ENCODE measurements around the gene NMT1.

The NMT1 gene

DNA sequence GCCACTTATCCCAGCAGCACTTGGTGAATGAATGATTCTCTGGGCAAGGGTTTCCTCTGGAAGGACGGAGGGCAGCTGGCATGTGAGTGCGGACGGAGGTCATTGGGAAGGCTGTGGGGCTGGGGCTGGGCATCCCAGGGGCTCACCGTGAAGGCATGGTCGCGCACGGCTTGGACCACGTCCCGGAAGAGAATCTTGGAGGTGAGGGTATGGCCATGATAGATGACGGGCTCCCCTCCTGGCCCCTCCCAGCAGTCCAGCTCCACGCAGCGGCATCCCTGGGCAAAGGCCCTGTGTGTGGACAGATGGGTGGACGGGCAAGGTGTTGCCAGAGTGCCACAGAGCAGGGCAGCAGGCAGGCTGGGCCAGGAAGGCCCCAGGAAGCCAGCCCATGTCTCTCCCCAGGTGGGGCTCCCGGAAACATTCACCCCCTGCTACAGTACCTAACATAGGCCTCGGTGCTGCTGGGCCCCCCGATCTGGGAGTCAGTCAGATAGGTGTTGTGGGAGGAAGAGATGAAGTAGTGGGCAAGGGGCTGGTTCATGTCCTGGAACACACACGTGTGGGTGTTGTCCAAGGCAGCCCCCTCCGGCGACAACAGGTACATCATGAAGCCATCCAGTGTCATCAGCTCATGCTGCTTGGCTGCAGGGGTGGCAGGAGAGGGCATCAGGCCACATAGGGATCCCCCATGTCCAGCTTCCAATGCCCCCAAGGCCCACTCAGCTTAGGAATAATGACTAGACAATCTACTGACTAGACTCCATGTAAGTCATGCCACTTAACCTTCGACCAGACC lies 56.9 kb downstream of the NMT1 start:
- in situ Hi-C loops (cut with MboI; ENCODE audit: low sequenced_read_pairs), result no loop called here

DNA sequence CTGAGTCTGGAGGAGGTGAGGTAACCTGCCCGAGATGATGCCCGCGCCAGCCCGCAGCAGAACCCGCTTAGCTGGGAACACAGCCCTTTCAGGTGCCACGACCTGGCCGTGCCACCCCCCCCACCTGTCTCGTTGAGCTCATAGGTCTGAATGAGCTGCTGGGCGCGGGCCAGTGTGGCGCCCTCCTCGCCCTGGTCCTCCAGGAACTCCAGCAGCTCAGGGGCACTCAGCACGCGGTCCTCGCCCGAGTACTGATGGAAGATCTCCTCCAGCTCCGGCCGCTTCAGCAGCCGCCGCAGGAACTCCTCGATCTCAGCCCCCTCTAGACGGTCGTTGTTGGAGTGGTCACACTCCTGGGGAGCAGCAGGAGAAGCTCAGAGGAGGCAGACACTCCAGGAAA lies 57.6 kb downstream of the NMT1 start:
- in situ Hi-C loops (cut with MboI; ENCODE audit: low sequenced_read_pairs), result no loop called here

DNA sequence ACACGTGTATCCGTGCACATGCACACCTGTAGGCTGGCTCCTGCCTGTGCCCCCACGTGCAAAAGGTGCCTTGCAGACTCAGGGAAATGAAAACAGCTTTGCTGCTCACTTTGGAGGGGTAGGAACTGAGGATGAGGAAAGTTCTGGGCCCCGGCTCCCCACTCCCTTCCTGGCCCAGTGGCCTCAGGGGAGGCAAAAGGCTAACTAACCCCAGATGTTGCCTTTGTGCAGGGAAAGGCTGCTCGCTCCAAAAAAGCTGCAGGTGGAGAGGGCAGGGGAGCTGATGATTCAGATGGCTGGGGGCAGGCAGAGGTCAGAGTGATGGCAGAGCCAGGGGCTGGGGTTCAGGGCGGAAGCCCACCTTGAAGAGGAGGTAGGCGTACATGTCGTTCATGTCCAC lies 58.8 kb downstream of the NMT1 start:
- in situ Hi-C loops (cut with MboI; ENCODE audit: low sequenced_read_pairs), result loop anchor here (10.0 kb wide), 1 partner anchor 345 kb away; no protein-coding TSS in a partner anchor

DNA sequence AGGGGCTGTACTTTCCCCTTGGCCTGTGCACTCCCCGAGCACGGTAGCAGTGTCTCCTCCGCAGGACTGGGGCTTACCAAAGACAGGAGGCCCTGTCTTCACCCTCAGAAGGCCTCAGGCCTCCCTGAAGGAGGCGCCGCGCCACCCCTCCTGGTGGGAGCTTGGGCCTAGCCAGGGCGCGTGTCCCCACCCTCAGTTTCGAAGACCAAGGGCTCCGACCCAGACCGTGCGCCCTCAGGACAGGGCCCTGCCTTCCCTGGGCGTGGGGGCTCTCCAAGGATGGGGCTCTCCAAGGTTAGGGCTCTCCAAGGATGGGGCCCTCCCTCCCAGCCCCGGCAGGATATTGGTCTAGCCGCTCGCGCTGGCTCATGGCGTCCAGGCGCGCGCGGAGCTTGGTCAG lies 59.4 kb downstream of the NMT1 start:
- in situ Hi-C loops (cut with MboI; ENCODE audit: low sequenced_read_pairs), result loop anchor here (10.0 kb wide), 1 partner anchor 346 kb away; no protein-coding TSS in a partner anchor

DNA sequence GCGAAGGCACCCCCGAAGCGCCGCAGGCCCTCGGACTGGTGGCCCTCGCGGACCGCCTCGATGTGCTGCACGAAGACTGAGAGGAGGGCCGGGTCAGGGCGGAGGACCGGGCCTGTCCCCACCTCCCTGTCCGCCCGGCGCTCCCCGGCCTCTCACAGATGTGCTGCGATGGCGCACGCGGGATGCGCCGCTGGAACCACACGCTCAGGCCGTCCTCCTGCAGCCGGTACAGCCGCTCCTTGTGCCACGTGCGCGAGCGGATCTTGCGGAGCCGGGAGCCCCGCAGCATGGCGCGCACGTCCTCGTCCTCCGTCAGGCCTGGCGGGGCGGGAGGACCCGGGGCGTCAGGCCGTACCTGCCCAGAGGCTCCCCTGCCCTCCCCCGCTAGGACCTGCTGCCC lies 59.9 kb downstream of the NMT1 start:
- in situ Hi-C loops (cut with MboI; ENCODE audit: low sequenced_read_pairs), result loop anchor here (10.0 kb wide), 1 partner anchor 346 kb away; no protein-coding TSS in a partner anchor

DNA sequence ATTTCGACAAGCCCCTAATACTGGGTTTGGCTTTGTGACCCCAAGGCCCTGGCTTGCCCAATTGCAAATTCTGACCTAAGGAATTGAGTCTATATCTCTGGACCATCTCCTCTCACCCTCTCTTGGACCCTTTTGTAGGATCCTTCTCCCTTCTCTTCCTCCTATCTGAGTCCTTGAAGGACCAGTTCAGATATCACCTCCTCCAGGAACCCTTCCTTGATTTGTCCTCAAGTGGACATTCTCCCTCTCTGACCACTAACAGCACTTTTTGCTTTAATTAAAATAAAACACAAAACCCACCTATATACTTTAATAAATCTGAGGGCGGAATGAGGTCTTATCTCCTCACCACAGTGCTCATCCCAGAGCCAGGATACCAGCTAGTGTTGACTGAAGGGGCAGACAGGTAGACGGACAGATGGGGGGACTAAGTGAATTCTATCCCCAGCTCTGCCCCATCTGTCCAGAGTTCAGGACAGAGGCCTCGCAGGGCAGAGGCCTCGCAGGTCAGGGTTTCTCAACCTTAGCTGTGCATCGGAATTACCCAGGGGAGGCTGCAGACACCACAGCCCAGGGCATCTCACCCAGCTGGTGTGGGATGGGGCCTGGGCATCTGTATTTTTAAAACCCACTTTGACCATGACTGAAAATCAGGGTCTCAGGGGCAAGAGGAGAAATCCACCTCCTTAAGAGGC lies 62.1 kb downstream of the NMT1 start:
- in situ Hi-C loops (cut with MboI; ENCODE audit: low sequenced_read_pairs), result loop anchor here (10.0 kb wide), 1 partner anchor 348 kb away; no protein-coding TSS in a partner anchor

DNA sequence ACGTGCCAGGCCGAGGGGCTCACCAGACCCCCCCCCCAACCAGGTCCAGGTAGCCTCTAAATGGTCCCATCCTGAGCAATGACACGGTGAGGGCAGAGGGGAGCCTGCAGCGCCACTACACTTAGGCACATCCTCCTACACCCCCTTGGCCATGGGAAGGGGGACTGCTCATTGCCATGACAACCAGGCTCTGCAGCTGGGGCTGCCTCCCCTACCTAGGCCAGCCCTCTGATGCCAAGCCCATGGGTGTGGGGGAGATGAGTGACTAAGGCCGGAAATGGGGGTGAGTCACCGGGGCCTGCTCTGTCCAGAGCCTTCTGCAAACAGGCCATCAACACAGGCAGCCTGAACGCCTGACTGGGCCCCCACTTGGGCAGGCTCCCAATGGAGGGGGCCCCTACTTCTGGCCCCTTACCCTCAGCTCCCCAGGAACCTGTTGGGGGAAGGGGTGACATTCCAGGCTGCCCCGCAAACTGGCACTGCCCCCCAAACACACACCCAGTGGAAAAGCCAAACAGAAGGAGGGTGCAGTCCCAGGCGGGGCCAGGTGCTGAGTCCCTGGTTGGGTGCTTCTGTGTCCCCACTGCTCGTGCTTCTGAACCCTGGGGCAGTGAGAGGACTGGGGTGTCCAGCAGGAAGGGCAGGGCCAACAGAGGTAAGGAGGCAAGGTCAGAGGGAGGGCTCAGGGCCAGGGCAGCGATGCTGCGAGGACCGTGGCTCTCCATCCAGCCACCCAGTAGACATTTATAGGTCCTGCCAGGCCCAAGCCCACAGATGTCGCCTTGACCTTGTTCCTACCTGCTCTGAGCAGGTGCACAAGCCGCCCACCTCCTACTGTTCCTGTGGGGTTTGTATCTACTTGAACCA lies 63.0 kb downstream of the NMT1 start:
- in situ Hi-C loops (cut with MboI; ENCODE audit: low sequenced_read_pairs), result loop anchor here (10.0 kb wide), 1 partner anchor 349 kb away; no protein-coding TSS in a partner anchor

DNA sequence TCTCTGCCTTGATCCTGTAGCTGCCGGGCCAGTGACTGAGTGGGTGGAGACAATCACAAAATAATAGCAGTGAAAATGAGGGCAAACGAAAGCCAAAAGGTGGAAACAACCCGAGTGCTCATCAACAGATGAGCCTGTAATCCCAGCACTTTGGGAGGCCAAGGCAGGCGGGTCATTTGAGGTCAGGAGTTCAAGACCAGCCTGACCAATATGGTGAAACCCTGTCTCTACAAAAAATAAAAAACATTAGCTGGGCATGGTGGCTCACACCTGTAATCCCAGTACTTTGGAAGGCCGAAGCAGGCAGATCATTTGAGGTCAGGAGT lies 63.6 kb downstream of the NMT1 start:
- in situ Hi-C loops (cut with MboI; ENCODE audit: low sequenced_read_pairs), result loop anchor here (10.0 kb wide), 1 partner anchor 350 kb away; no protein-coding TSS in a partner anchor

DNA sequence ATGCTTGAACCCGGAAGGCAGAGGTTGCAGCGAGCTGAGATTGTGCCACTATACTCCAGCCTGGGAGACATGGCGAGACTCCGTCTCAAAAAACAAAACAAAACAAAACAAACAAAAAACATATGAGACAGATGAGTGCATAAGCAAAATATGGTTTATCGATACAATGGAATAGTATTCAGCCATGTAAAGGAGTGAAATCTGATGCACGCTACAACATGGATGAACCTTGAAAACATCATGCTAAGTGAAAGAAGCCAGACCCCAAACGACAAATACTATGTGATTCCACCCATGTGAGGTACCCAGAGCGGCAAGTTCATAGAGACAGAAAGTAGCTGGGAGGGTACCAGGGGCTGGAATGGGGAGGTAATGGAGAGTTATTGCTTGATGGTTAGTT lies 64.4 kb downstream of the NMT1 start:
- in situ Hi-C loops (cut with MboI; ENCODE audit: low sequenced_read_pairs), result loop anchor here (10.0 kb wide), 1 partner anchor 351 kb away; no protein-coding TSS in a partner anchor

DNA sequence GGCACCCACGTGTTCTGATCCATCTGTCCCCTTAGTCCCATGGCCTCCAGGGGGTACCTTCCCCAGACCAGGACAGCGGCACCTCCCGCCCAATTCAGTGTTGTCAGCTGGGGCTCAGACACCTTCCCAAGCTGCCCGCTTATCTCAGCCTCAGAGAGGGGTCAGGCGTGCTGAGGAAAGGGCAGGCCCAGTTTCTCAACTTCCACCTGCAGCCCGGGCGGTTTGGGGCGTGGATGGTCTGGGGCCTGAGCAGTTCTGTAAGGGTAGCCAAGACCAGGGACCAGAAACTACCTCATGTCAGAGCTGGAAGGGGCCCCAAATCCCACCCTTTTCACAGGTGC lies 66.1 kb downstream of the NMT1 start:
- in situ Hi-C loops (cut with MboI; ENCODE audit: low sequenced_read_pairs), result loop anchor here (10.0 kb wide), 1 partner anchor 352 kb away; no protein-coding TSS in a partner anchor

DNA sequence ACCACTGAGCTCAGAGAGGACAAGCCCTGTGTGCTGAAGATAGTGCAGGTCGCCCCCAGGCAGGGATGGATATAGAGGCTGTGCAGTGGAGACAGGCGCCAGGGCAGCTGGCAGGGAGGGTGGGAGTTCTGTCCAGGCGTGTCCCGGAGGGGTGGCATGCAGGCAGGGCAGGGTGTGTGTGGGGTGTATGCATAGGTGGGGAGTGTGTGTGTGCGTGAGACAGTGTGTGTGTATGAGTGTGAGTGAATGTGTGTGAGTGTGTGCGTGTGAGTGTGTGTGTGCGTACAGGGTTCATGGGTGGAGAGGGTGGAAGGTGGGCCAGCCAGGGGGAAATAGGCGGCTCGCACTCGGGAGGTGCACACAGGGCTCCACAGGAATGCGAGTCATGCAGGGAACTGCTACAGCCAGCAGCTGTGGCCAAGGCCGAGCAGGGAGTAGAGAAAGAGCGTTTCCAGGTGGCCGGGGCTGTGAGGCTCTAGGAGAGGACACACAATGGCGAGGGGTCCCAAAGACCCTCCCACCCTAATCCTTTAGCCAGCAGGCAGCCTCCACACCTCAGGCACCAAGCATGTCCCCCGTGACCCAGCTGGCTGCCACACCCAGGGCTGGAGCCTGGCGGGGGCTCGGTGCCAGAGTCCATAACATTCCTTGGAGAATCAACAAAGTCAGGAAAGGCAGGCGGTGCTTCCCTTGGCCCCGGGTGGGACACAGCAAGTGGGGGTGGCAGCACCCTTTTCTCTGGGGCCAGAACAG lies 66.6 kb downstream of the NMT1 start:
- in situ Hi-C loops (cut with MboI; ENCODE audit: low sequenced_read_pairs), result loop anchor here (10.0 kb wide), 1 partner anchor 353 kb away; no protein-coding TSS in a partner anchor

DNA sequence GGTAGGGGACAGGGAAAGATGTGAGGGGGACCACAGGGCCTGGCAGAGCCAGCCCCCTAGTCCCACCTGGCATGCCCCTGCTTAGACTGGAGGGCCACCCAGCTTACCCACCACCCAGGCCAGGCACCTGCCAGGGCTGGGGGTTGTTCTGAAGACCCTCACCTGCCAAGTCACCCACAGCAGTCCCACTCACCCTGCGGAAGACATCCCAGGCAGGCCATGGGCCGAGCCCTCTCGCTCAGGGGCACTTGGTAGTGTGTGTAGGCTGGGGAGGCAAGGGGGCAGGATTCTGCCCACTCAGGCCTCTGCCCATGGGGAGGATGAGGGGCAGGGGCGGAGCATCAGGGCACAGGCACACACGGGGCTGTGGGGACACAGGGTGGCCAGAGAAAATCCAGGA lies 67.2 kb downstream of the NMT1 start:
- in situ Hi-C loops (cut with MboI; ENCODE audit: low sequenced_read_pairs), result loop anchor here (10.0 kb wide), 1 partner anchor 354 kb away; no protein-coding TSS in a partner anchor

DNA sequence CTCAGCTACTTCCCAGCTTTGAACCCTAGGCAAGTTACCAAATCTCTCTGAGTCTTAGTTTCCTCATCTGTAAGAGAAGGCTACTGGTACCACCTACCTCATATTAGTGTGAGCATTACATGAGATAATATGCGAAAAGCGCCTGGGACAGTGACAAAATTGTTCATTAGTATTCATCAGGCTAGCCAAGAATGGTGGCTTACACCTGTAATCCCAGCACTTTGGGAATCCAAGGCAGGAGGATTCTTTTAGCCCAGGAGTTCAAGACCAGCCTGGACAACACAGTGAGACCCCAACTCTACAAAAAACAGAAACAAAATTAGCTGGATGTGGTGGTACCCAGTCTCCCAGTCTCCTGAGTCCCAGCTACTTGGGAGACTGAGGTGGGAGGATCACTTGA lies 67.9 kb downstream of the NMT1 start:
- in situ Hi-C loops (cut with MboI; ENCODE audit: low sequenced_read_pairs), result loop anchor here (10.0 kb wide), 1 partner anchor 354 kb away; no protein-coding TSS in a partner anchor

DNA sequence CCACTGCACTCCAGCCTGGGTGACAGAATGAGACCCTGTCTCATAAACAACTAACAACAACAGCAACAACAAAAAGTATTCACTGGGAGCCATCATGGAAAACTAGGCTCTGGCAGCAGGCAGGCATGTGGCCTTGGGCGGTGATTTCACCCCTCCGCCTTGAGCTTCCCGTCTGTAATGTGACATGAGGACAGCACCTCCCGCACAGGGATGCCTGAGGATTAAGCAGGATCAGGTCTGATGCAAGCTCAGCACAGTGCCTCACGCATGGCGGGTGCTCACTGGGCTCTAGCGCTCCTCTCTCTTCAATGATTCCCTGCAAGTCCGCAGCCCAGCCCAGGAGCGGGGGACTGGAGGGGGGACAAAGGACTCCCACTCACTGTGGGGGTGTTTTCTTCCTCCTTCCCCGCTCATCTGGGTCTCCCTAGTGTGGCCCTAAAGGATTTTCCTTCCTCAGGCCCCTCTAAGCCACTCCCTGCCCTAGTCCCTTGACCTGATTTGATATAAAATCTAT lies 68.4 kb downstream of the NMT1 start:
- in situ Hi-C loops (cut with MboI; ENCODE audit: low sequenced_read_pairs), result loop anchor here (10.0 kb wide), 1 partner anchor 355 kb away; no protein-coding TSS in a partner anchor

DNA sequence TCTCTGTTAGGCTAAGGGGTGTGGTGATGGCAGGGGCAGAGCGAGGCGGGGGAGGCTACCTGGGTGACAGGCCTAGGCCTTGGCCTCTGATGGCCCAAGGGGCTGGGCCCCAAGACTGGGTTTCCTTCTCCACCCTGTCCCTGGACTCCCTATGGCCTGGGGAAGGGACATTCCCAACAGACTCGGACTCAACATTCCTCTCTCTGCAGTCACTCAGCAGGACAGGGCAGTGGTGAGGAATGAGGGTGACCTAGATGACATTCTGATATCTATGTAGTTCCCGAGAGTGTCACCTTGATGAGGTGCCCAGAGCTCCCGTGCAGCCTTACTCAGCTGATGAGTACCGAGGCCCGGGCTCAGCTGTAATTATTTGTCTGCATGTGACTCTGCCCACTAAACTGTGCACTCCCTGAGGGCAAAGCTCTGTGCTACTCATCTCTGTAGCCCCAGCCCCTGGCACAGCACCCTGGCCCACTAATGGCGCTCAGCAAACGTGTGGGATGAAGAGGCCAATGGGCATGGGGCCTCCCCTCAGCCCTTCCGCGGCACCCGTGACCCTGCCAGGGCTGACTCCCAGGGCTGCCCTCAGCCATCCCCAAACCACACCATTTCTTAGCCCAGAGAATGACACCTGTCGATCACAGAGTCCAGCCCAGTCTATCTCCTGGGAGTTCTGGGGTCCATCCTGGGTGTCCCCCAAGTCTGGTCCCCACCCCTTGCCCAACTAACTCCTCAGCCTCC lies 69.0 kb downstream of the NMT1 start:
- in situ Hi-C loops (cut with MboI; ENCODE audit: low sequenced_read_pairs), result loop anchor here (10.0 kb wide), 1 partner anchor 355 kb away; no protein-coding TSS in a partner anchor

DNA sequence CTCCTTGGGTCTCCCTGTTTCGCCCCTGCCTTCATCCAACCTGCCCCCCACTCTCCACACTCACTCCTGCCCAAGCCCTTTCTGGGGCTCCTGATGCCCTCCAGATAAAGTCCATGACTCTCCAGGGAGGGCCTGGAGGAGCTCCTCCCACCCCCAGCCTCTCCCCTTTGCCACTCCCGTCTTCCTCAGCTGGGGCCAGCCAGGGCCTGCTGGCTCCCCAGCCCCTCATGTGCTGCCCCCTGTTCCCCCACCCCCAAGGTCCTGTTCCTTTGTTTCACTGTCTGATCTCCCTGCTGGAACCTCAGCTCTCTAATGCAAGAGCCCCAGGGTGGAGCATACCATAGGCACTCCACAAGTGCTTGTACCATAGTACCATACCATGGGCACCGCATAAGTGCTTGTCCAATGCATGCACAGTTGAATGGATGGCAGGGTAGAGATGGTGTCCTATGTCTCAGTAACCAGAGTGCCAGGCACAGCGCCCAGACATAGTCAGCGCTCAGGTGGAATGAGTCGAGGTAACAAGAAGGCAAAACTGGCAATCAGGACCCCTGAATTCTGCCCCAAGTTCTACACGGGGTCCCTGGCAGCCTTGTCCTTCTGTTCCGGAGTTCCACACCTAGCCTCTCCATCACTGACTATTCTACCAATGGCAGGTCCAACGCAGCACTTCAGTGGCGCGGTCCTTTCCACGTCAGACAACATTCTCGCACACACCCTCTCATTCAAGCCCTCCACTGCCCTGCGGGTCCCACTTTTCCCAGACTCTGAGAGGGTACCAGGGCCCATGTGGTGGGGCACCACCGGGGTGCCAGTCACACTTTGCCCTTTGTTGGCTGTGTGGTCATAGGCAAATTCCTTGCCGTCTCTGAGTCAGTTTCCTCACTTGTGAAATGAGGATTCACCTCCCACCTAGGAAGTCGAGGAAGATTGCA lies 69.8 kb downstream of the NMT1 start:
- in situ Hi-C loops (cut with MboI; ENCODE audit: low sequenced_read_pairs), result no loop called here

DNA sequence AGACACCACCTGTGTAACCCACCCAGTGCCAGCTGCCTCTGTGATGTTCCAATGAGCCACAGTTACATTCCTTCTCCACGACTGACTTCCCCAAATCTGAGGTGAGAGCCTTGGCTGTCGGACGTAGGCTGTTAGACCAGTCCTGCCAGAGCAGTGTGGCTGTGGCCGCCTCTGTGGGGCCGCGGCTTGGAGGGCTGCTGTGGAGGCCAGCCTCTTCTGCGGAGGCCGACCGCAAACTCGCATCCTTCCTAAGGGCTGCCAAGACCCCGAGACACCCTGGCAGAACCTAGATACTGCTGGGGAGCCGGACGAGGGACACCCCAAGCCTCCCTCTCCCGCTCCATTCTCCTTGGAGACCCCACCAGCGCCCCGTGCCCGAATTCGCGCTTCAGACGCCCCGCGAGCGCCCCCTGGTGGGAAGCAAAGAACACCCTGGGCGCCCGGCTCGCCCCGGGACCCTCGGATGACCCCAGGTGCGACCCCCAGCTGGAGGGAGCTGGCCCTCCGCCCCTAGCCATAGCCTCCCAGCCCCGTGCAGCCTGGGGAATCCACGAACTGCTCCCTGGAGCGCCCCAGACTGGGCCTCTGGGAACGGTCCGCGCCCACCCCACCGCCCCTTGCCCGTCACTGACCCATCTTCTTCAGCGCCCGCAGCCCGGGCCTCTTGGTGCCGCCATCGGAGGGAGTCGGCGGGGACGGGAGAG lies 70.7 kb downstream of the NMT1 start:
- in situ Hi-C loops (cut with MboI; ENCODE audit: low sequenced_read_pairs), result no loop called here

DNA sequence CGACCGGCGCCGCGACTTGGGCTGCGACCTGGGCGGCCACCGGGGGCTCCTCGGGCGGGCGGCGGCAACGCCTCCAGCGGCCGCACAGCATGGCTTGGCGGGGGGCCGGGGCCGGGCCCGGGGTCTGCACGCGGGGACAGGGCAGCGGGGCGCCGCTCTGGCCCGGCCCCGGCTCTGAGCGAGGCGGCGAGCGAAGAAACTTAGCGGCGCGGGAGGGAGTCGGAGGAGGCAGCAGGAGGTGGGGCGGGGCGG lies 71.1 kb downstream of the NMT1 start, which contains the start of gene PLCD3:
Gene PLCD3, minus strand, starts transcription at position 196 of the 252 bp plus-strand sequence. Its CDS starts 105 bp downstream, at position 91.
- in situ Hi-C loops (cut with MboI; ENCODE audit: low sequenced_read_pairs), result no loop called here
